DMS53 treated with DMSO at 0.1 percent for 48 hours (cell line): ENCODE results near the gene TMEM119.

ENCODE experiments used
- DNase-seq: peaks from one replicate; lab custom pipeline; 2025; ENCODE audit not compliant: unreplicated experiment; lab: John Stamatoyannopoulos, UW

TMEM119 gene

DNA sequence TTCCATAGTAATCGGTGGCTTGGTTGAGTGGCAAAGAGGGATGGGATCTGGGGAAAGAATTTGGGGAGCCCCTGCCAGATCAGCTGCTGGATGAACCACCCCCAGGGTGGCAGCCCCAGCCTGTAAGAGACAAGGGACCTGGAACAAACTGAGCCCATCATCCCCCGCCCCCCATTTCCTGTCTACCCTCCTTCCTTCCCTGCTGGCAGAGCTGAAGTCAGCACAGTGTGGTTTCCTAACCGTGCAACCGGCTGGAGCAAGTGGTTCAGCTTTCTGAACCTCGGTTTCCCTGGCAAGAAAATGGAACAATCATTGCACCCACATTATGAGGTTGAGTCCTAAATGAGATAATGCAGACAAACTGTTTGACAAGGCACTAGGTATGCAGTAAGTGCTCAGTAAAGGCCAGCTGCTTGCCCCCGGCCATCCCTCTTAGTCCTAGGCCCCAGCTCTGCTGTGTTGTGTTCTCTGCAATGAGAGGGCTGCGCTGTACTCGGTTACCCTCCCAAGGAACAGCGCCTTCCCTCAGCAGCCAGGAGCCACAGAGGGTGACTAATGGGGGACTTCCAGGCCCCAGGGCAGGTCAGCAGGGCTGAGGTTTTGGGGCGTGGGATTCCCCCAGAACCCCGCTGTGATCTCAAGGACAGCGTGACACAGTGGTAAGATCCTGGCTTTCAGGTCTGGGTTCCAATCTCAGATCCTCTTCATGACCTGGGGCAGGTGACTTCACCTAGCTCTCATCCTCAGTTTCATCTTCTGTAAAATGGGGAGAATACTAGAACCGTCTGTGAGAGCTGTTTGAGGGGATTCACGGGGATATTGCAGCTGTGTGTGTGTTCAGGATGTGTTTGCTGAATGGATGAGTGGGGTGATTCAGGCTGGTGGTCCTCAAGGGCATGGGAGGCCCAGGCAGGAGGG lies 19.3 kb upstream of the TMEM119 start:
- no peak for DNase-seq

DNA sequence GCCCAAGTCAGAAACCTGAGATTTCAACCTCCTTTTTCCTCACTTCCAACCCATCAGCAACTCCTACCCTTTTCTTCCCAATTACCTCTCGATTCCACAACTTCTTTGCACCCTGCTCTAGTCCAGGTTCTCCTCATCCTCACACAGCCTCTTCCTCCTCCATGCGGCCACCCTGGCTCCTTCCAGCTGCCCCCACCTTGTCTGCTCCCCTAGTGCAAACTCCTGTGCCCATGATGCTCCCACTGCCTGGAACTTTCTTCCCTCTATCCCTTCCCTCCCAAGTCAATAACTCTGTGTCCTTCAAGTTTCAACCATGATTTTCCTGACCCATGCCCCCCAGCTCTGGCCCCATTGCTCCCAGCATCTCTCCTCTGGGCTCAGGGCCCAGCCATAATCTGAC lies 18.5 kb upstream of the TMEM119 start:
- no peak for DNase-seq

DNA sequence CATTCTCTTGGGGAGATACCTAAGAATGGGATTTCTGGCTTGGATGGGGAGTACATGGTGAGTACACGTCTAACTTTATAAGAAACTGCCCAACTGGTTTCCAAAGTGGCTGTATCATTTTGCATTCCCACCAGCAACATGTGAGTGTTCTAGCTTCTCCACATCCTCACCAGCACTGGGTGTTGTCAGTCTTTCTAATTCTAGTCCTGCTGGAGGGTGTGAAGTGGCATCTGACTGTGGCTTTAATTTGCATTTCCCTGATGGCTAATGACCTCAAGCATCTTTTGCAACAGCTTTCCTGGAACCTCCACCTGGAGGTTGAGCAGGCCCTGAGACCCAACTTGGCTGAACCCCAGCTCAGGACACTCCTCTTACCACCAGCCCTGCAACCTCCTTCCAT lies 18.0 kb upstream of the TMEM119 start:
- DNase-seq: no peak

DNA sequence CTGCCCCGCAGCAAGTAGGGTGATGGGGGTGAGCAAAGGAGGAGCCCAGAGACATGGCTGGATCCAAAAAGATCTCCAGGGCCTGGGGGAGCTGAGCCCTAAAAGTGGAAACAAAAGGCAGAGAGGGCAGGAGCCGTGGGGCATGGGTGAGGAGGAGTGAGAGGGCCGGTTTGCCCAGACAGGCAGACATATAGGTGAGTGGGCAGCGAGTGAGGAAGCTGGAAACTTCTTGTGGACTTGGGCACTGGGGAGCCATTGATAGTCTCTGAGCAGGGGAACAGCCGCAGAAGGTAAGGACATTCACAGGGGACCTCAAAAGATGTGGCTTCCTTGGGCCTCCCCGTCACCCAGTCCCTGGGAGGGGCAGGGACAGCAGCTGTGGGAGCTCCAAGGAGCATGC lies 16.8 kb upstream of the TMEM119 start:
- DNase-seq: no peak

DNA sequence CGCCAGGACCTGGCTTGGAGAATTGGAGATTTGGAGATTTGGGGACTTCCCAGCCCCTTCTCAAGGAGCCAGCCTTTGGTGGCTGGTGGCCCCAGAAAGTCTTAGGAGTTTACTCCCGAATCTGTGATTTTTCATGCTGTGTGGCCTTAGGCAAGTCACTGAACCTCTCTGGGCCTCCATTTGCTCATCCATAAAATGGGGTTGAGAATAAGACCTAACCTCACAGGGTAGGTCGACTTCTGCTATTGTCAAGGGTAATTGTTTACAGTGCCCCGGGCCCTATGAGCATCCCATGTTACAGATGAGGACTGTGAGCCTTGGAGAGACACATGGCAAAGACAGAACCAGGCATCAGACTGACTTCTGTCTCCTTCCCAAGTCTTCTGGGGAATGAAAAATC lies 16.2 kb upstream of the TMEM119 start:
- DNase-seq: no peak

- no peak for DNase-seq
Observed at GRCh38 chr12:108613548-108613947, 15.7 kb upstream of the TMEM119 start.

- DNase-seq: no peak
Observed at GRCh38 chr12:108612788-108613282, 15.0 kb upstream of the TMEM119 start.

DNA sequence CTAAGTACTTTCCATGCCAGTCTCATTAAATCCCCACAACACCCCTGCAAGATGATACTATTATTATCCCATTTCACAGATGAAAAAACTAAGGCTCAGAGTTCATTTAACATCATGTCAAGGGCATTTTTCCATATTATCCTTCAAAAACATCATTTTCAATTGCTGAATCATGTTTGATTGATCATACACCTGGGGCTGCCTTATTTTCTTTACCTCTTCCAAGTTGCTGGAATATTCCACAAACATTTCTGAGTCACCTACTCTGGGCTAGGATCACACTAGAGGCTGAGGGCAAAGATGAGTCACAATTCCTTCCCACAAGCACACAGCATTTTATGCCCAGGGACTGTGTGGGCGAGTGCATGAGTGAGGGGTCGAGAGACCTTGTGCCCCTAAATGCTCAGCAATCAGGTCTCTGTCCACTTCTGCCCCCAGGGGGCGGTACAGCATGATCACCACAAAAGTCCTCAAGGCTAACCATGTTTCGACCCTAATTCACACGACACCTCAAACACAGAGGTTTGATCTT lies 14.1 kb upstream of the TMEM119 start:
- no peak for DNase-seq

GRCh38 chr12:108610856-108611605 lies 13.1 kb upstream of the TMEM119 start:
- DNase-seq: no peak

- DNase-seq: no peak
Observed at GRCh38 chr12:108610336-108610815, 12.5 kb upstream of the TMEM119 start.

DNA sequence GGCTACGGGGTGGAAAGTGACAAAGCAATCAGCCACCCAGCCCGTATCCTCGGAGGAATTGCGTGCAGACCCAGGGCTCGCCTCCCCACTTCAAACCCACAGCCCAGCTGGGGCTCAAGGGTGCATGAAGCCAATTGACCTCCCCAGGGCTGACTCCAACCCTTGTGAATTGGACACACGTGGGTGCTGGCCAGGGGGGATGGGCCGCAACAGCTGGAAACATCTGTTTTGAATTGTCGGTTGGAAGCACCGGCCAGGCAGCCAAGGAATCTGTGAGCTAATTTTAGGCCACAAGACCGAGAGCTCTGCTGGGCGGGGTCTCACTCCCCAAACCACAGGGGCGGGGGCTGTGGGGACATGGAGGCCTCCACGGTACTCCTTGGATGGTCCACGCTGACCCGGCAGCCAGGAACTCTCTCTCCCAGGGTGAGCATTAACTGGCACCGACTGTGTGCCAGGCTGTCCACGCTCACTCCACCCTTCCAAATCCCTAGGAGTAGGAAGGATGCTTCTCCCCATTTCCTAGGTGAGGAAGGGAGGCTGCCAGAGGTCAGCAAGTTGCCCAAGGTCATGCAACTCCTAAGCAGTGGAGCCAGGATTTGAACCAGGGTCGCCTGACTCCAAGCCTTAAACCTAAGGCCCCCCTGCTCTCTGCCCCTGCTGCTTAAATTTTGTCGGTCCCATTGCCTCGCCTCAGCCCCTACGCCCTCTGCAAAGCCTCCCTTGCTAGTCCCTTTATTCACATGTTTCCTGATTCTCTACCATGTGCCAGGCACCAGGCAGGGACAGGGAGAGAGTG lies 11.9 kb upstream of the TMEM119 start:
- no peak for DNase-seq

- DNase-seq: no peak
Observed at GRCh38 chr12:108608616-108609015, 10.7 kb upstream of the TMEM119 start.

DNA sequence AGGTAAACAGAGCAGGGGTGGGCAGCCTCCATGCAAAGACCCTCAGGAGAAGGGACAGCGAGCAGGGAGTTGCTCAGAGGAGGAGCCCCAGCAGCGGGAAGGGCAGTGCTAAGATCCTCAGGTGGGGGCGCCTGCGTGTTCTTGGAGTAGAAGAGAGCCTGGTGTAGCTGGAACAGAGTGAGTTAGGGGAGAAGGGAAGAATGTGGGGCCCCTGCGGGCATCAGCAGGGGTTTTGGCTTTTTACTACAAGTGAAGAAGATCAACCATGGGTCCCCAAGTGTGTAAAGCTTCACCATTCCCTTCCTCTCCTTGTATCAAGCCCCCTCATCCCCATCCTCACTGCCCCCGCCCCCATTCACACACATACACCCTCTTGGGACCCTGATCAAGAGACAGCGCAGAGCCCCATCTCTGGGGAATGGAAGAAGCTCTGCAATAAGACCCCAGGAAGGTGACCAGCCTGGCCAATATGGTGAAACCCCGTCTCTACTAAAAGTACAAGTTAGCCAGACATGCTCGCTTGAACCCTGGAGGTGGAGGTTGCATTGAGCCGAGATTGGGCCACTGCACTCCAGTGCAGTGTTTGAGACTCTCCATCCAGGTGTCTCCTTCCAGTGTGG lies 10.2 kb upstream of the TMEM119 start:
- no peak for DNase-seq

DNA sequence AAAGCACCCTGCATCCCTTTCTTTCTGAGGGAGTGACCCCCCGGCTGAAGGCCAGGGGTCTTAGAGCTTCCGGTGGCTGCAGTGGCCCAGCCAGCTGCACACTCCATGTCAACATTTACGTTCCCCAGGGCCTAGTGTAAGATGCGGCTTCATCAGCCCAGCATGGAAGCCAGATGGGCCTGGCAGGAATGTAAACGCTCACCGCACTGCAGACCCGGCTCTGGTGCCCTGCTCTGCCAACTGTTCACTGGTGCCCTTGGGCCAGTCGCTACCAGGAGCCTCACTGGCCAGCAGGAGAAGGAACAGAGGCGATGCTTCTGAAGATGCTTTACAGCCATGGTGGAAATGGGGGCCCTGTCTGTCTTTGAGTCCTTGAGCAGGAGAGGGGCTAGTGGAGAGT lies 8.6 kb upstream of the TMEM119 start:
- DNase-seq: no peak

GRCh38 chr12:108605690-108606406 lies 8.0 kb upstream of the TMEM119 start:
- no peak for DNase-seq

- no peak for DNase-seq
Observed at GRCh38 chr12:108605000-108605689, 7.3 kb upstream of the TMEM119 start.

DNA sequence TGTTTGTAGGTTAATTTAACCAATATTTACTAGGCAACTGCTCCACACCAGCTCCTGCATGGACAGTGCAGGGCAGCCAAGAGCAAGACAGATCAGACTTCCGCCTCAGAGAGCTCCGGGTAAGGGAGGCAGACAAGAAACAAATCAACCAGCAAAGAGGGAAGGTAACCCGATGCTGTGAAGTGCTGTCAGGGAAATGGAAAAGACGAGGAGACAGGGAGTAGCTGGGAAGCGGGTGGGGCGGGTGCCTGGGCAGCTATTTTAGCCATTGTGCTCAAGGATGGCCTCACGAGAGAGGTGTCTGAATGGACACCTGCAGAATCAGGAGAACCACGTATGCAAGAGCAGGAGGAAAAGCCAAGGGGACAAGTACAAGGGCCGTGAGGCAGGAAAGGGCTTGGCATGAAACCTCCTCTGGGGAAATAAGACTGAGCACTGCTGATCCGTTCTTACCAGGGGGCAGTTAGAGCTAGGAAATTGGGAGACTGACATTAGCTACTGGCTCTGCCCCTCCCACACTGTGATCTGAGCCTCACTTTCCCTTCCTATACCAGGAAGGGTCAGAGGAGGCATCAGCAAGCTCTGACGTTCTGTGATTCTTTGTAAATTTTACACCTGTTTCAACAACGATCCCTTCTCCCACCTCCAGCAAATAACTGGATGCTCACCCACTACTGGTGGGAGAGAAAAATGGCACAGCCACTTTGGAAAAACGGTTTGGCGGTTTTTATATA lies 6.5 kb upstream of the TMEM119 start:
- DNase-seq: no peak

- no peak for DNase-seq
Observed at GRCh38 chr12:108603743-108604142, 5.9 kb upstream of the TMEM119 start.
